GM10847 (cell line): Measurements from ENCODE around the gene EIF4B.

Experiments
- POLR2A ChIP-seq: IDR thresholded peaks from 2 replicates; pipeline ENCODE4 v1.6.1; 2011; ENCODE audit not compliant: insufficient read length; ENCODE audit errors: extremely low read depth

The EIF4B gene

GRCh38 chr12:53034459-53034858, 28.2 kb downstream of the EIF4B start:
- TF ChIP-seq POLR2A = no peak

GRCh38 chr12:53036802-53037201, 30.5 kb downstream of the EIF4B start:
- TF ChIP-seq POLR2A = no peak

- TF ChIP-seq POLR2A = no peak
These were observed 33.6 kb downstream of the EIF4B start for GRCh38 chr12:53039851-53040250.

GRCh38 chr12:53042607-53043454, 36.6 kb downstream of the EIF4B start:
- TF ChIP-seq POLR2A = no peak

- TF ChIP-seq POLR2A = no peak
These were observed 37.9 kb downstream of the EIF4B start for GRCh38 chr12:53044052-53044581.

- no peak for TF ChIP-seq POLR2A
These were observed 38.8 kb downstream of the EIF4B start for GRCh38 chr12:53044896-53045695.

GRCh38 chr12:53045696-53046045, 39.4 kb downstream of the EIF4B start:
- no peak for TF ChIP-seq POLR2A

GRCh38 chr12:53046655-53047220, 40.5 kb downstream of the EIF4B start:
- TF ChIP-seq POLR2A = no peak

- TF ChIP-seq POLR2A = no peak
These were observed 41.2 kb downstream of the EIF4B start for GRCh38 chr12:53047221-53048032.

- no peak for TF ChIP-seq POLR2A
These were observed 42.0 kb downstream of the EIF4B start for GRCh38 chr12:53048033-53048779.

GRCh38 chr12:53048780-53049401, 42.6 kb downstream of the EIF4B start:
- TF ChIP-seq POLR2A = no peak

GRCh38 chr12:53049571-53050318, 43.5 kb downstream of the EIF4B start, which contains the start of gene TNS2:
Gene TNS2 (plus strand): TSS chr12:53050065. CDS start chr12:53050186, 121 bp downstream.
- no peak for TF ChIP-seq POLR2A

- no peak for TF ChIP-seq POLR2A
These were observed 44.3 kb downstream of the EIF4B start for GRCh38 chr12:53050426-53051057.
